Measurements from ENCODE around the gene TMC5. TPM values are rescaled to one million over a fixed set of nuclear protein-coding genes. Genes with fewer than 3 reads are reported as not detected.

TMC5 gene
- total RNA-seq, 2 donors from 2014 or later: 1.3 to 2.2 TPM

DNA sequence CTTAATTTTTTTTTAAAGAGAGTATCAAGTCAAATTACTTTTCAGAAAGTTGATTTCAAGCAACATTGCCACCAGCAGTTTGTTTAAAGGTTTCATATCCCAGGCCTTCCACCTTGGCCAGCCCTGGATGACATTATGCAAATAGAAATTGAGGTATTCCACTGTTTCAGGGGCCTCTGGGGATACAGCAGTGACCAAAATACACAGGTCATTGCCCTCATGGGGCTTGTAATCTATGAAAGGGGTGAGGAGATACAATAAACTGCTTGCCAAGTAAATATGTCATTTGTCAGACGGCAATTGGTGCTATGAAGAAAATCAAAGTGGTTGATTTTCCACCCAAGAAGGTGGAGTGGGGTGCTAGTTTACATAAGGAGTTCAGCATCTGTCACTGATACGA is 37.8 kb upstream of the TMC5 start:
- DNase-seq: no peak
- Histone ChIP-seq H3K36me3 (ENCODE audit: control insufficient read depth, insufficient read depth, low read length) (no peaks in the 10 kb centered on the region), H3K27ac (ENCODE audit: low read depth, low read length) (no peak overlapping the region), H3K27me3 (ENCODE audit: control insufficient read depth, insufficient read depth, low read length, poor library complexity, severe bottlenecking) (no peaks in the 10 kb centered on the region), H3K9me3 (ENCODE audit: control insufficient read depth, low read length) (no peaks in the 10 kb centered on the region), H3K4me1 (ENCODE audit: control insufficient read depth, insufficient read depth, low read length) (peaks cover 3% of the 10 kb centered on the region), H3K9ac (ENCODE audit: extremely low read depth, low read length, poor library complexity, severe bottlenecking) (no peak overlapping the region), H3K4me3 (ENCODE audit: low read length) (no peak overlapping the region)
- TF ChIP-seq, protein P1, sequence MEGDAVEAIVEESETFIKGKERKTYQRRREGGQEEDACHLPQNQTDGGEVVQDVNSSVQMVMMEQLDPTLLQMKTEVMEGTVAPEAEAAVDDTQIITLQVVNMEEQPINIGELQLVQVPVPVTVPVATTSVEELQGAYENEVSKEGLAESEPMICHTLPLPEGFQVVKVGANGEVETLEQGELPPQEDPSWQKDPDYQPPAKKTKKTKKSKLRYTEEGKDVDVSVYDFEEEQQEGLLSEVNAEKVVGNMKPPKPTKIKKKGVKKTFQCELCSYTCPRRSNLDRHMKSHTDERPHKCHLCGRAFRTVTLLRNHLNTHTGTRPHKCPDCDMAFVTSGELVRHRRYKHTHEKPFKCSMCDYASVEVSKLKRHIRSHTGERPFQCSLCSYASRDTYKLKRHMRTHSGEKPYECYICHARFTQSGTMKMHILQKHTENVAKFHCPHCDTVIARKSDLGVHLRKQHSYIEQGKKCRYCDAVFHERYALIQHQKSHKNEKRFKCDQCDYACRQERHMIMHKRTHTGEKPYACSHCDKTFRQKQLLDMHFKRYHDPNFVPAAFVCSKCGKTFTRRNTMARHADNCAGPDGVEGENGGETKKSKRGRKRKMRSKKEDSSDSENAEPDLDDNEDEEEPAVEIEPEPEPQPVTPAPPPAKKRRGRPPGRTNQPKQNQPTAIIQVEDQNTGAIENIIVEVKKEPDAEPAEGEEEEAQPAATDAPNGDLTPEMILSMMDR (conservative IDR thresholded peaks at IDR 0.05): no peak
- peaks cover 3% of the 10 kb centered on the region for H3K27me3 Mint-ChIP-seq (ENCODE audit: insufficient read depth)
- H3K4me3 Mint-ChIP-seq: no peak overlapping the region
- H3K27ac Mint-ChIP-seq: no peak overlapping the region
- no peaks in the 10 kb centered on the region for H3K36me3 Mint-ChIP-seq (ENCODE audit: low read depth)
- 40 to 45% methylated on average over 2 of the region's 2 CpGs for WGBS, 2 experiments (ENCODE audit: insufficient coverage in 1 of 2, insufficient read length in 1 of 2)
- peaks cover 8% of the 10 kb centered on the region for H3K4me1 Mint-ChIP-seq
- no peaks in the 10 kb centered on the region for H3K9me3 Mint-ChIP-seq

DNA sequence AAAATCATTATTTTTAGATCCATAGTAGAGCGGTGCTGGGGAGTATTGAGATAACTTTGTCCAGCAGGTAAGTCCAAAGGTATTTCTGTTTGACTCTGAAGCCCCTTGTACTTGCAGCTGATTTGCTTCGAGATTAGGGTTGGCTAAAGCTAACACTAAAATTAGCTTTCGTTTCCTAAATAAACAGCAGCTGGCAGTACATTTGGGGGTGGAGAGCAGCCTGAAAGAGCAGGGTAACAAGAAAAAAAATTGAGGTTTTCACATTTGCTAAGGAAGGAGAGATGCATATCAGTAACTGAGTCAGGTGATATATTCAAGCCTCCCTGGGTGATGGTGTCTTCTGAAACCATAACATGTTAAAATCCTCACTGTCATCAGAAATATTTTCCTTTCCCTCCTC is 37.4 kb upstream of the TMC5 start:
- H3K9me3 ChIP-seq (ENCODE audit: control insufficient read depth, low read length): no peaks in the 10 kb centered on the region
- H3K4me3 ChIP-seq (ENCODE audit: low read length): no peak overlapping the region
- WGBS, 2 experiments (ENCODE audit: insufficient coverage in 1 of 2, insufficient read length in 1 of 2): 70 to 76% methylated on average over 2 to 3 of the region's 3 CpGs
- no peak overlapping the region for H3K27ac Mint-ChIP-seq
- H3K9me3 Mint-ChIP-seq: no peaks in the 10 kb centered on the region
- TF ChIP-seq, protein P1 (conservative IDR thresholded peaks at IDR 0.05): no peak
- peaks cover 3% of the 10 kb centered on the region for H3K4me1 ChIP-seq (ENCODE audit: control insufficient read depth, insufficient read depth, low read length)
- peaks cover 8% of the 10 kb centered on the region for H3K4me1 Mint-ChIP-seq
- H3K27ac ChIP-seq (ENCODE audit: low read depth, low read length): no peak overlapping the region
- H3K36me3 ChIP-seq (ENCODE audit: control insufficient read depth, insufficient read depth, low read length): no peaks in the 10 kb centered on the region
- no peak for DNase-seq
- no peaks in the 10 kb centered on the region for H3K27me3 ChIP-seq (ENCODE audit: control insufficient read depth, insufficient read depth, low read length, poor library complexity, severe bottlenecking)
- H3K27me3 Mint-ChIP-seq (ENCODE audit: insufficient read depth): peaks cover 3% of the 10 kb centered on the region
- H3K36me3 Mint-ChIP-seq (ENCODE audit: low read depth): no peaks in the 10 kb centered on the region
- no peak overlapping the region for H3K4me3 Mint-ChIP-seq
- no peak overlapping the region for H3K9ac ChIP-seq (ENCODE audit: extremely low read depth, low read length, poor library complexity, severe bottlenecking)

DNA sequence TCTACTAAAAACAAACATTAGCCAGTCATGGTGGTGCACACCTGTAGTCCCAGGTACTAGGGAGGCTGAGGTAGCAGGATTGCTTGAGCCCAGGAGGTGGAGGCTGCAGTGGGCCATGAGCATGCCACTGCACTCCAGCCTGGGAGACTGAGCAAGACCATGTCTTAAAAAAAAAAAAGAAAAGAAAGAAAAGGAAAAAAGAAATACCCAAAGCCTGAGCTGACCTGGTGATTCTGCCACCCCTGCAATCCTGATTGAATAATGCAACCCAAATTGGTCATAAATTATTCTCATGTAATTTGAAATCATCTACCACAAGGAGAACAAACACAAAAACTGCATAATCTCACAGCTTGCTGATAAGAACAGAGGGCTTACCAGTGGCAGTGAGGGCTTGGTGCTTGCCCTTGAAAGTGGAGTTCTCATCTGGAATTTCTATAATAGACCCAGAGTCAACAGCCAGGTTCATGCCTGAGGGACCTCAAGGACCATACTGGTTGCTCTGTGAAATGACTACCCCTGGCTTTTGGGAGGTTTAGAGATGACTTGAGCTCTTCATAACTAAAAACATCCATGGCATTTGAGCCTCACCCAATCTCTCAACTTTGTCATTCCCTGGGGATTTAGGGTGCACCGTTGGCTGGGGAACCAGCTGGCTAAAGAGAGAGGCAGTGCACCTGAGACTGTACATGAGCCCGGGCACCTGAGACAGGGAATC is 35.4 kb upstream of the TMC5 start:
- Histone ChIP-seq H3K9me3 (ENCODE audit: control insufficient read depth, low read length) (no peaks in the 10 kb centered on the region), H3K4me1 (ENCODE audit: control insufficient read depth, insufficient read depth, low read length) (peaks cover 3% of the 10 kb centered on the region), H3K27ac (ENCODE audit: low read depth, low read length) (no peak overlapping the region), H3K36me3 (ENCODE audit: control insufficient read depth, insufficient read depth, low read length) (no peaks in the 10 kb centered on the region), H3K4me3 (ENCODE audit: low read length) (no peak overlapping the region), H3K27me3 (ENCODE audit: control insufficient read depth, insufficient read depth, low read length, poor library complexity, severe bottlenecking) (no peaks in the 10 kb centered on the region), H3K9ac (ENCODE audit: extremely low read depth, low read length, poor library complexity, severe bottlenecking) (no peak overlapping the region)
- no peak for DNase-seq
- H3K36me3 Mint-ChIP-seq (ENCODE audit: low read depth): no peaks in the 10 kb centered on the region
- peaks cover 8% of the 10 kb centered on the region for H3K4me1 Mint-ChIP-seq
- H3K27me3 Mint-ChIP-seq (ENCODE audit: insufficient read depth): peaks cover 3% of the 10 kb centered on the region
- WGBS, 2 experiments (ENCODE audit: insufficient coverage in 1 of 2, insufficient read length in 1 of 2): 96 to 100% methylated on average over 1 to 2 of the region's 2 CpGs
- H3K9me3 Mint-ChIP-seq: no peaks in the 10 kb centered on the region
- H3K27ac Mint-ChIP-seq: no peak overlapping the region
- TF ChIP-seq, protein P1 (conservative IDR thresholded peaks at IDR 0.05): no peak
- no peak overlapping the region for H3K4me3 Mint-ChIP-seq

Measured in endodermal cell (in vitro differentiated cells).